HCT116 (cell line): Measurements from ENCODE around the gene DOCK7. TPM values are rescaled to one million over a fixed set of nuclear protein-coding genes. Genes with fewer than 3 reads are reported as not detected.

Source experiments
- ATF3 ChIP-seq: IDR thresholded peaks from 2 replicates; pipeline ENCODE4 v1.6.1; 2012
- CTCF ChIP-seq, 3 experiments: fragments of 200-600 bp in 1 of 3; sonication (generic) in 1 of 3; IDR thresholded peaks in 2 of 3; conservative IDR thresholded peaks in 1 of 3; 2 replicates each; pipeline ENCODE4 v1.5.1; 2012 to 2017; ENCODE audit warnings: low read depth in 2 of 3, low read length in 2 of 3, antibody characterized with exemption in 1 of 3, borderline replicate concordance in 1 of 3, control low read depth in 1 of 3, mild to moderate bottlenecking in 1 of 3, mixed read lengths in 1 of 3, mixed run types in 1 of 3, moderate library complexity in 1 of 3; ENCODE audit not compliant: insufficient read depth in 1 of 3
- EZH2 ChIP-seq: fragments of 200-600 bp; sonication (generic); IDR thresholded peaks from 2 replicates; pipeline ENCODE4 v1.6.1; 2017; ENCODE audit warnings: antibody characterized with exemption, mixed run types
- JUND ChIP-seq: IDR thresholded peaks from 2 replicates; pipeline ENCODE4 v1.6.1; 2012
- MAX ChIP-seq: IDR thresholded peaks from 2 replicates; pipeline ENCODE4 v1.6.1; 2012
- RAD21 ChIP-seq: IDR thresholded peaks from 2 replicates; pipeline ENCODE4 v1.6.1; 2012; ENCODE audit warnings: low read depth, mild to moderate bottlenecking
- REST ChIP-seq: IDR thresholded peaks from 2 replicates; pipeline ENCODE4 v1.6.1; 2012; ENCODE audit warnings: low read depth
- SIN3A ChIP-seq: IDR thresholded peaks from 2 replicates; pipeline ENCODE4 v1.6.1; 2012; ENCODE audit warnings: low read depth
- SRF ChIP-seq: IDR thresholded peaks from 2 replicates; pipeline ENCODE4 v1.6.1; 2012; ENCODE audit warnings: low read depth
- TCF7L2 ChIP-seq: IDR thresholded peaks from 2 replicates; pipeline ENCODE4 v1.7.0; 2011; ENCODE audit warnings: borderline replicate concordance, inconsistent platforms; ENCODE audit not compliant: insufficient read depth, insufficient read length; ENCODE audit errors: extremely low read depth
- ZFX ChIP-seq: fragments of 450-650 bp; IDR thresholded peaks from 2 replicates; pipeline ENCODE4 v1.6.1; 2017
- ZNF274 ChIP-seq: fragments of 200-500 bp; sonication (Bioruptor generic); IDR thresholded peaks from 2 replicates; pipeline ENCODE4 v1.6.1; 2014; ENCODE audit warnings: mild to moderate bottlenecking, low read depth, low read length, inconsistent platforms
- total RNA-seq: library from RNA; stranded (reverse); gene quantifications from one replicate; pipeline ENCODE4 v1.2.1, GENCODE V29; 2021; ENCODE audit not compliant: unreplicated experiment

Gene DOCK7
- total RNA-seq, 1 experiment from 2014 or later, result 49.0 TPM

- no peak for TF ChIP-seq REST
- TF ChIP-seq ZNF274, result no peak
- TF ChIP-seq CTCF (IDR thresholded peaks at IDR 0.05 in 2 of 3, conservative IDR thresholded peaks at IDR 0.05 in 1 of 3; ENCODE audit: borderline replicate concordance in 1 of 3, insufficient read depth in 1 of 3, low read depth in 2 of 3, low read length in 2 of 3), result no peak
- no peak for TF ChIP-seq RAD21
- no peak for TF ChIP-seq EZH2
- no peak for TF ChIP-seq SIN3A
- no peak for TF ChIP-seq TCF7L2
- no peak for TF ChIP-seq ZFX
- no peak for TF ChIP-seq MAX
- TF ChIP-seq SRF, result no peak
- no peak for TF ChIP-seq JUND
- TF ChIP-seq ATF3, result no peak
Observed at GRCh38 chr1:62500210-62500609, 188.0 kb downstream of the DOCK7 start (continued).
